Calu3 (cell line): ENCODE data around the gene TEAD1. TPM values are rescaled to one million over a fixed set of nuclear protein-coding genes. Genes with fewer than 3 reads are reported as not detected.

Experiments used
- BruUV-seq: library from RNA; stranded (reverse); fragments of 400-500 nt; replicated peaks from 2 replicates; lab custom pipeline; 2021; lab: Mats Ljungman, UMichigan
- CTCF ChIA-PET: fragments of 300-600 bp; sonication (Branson Sonifier 250); formaldehyde crosslinking; loops from one replicate; lab custom pipeline; 2022; ENCODE audit warnings: antibody characterized with exemption; lab: Charles Lee
- DNase-seq: peaks from one replicate; pipeline ENCODE4 v3.0.0; 2022
- H3K27ac Mint-ChIP-seq: one replicate; pipeline ENCODE4 v1.8.0; 2022; ENCODE audit warnings: mixed read lengths; ENCODE audit not compliant: unreplicated experiment
- H3K27me3 Mint-ChIP-seq: one replicate; pipeline ENCODE4 v1.8.0; 2022; ENCODE audit warnings: mixed read lengths; ENCODE audit not compliant: unreplicated experiment
- H3K36me3 Mint-ChIP-seq: one replicate; pipeline ENCODE4 v1.8.0; 2022; ENCODE audit warnings: mild to moderate bottlenecking, moderate library complexity, mixed read lengths; ENCODE audit not compliant: insufficient read depth, unreplicated experiment
- H3K4me1 Mint-ChIP-seq: one replicate; pipeline ENCODE4 v1.8.0; 2022; ENCODE audit warnings: mild to moderate bottlenecking, low read depth, mixed read lengths; ENCODE audit not compliant: unreplicated experiment
- H3K4me3 Mint-ChIP-seq: one replicate; pipeline ENCODE4 v1.8.0; 2022; ENCODE audit warnings: mild to moderate bottlenecking, low read depth, moderate library complexity, mixed read lengths; ENCODE audit not compliant: unreplicated experiment
- H3K9me3 Mint-ChIP-seq: one replicate; pipeline ENCODE4 v1.8.0; 2022; ENCODE audit warnings: low read depth, mixed read lengths; ENCODE audit not compliant: unreplicated experiment
- intact Hi-C: fragments of 100-400 bp; cut with micrococcal nuclease; formaldehyde crosslinking; loops from one replicate; pipeline ENCODE4 v1.10.0; 2022; ENCODE audit not compliant: unreplicated experiment
- total RNA-seq: library from RNA; stranded (reverse); gene quantifications from 2 replicates; pipeline ENCODE4 v1.2.3, GENCODE V29; 2022
- TF ChIP-seq, protein P1 (sequence below): fragments of 200-600 bp; IDR thresholded peaks from one replicate; pipeline ENCODE4 v1.8.0; 2022; ENCODE audit warnings: antibody characterized with exemption; ENCODE audit not compliant: unreplicated experiment

Gene TEAD1
- total RNA-seq, 1 experiment from 2014 or later, result 104 TPM

DNA sequence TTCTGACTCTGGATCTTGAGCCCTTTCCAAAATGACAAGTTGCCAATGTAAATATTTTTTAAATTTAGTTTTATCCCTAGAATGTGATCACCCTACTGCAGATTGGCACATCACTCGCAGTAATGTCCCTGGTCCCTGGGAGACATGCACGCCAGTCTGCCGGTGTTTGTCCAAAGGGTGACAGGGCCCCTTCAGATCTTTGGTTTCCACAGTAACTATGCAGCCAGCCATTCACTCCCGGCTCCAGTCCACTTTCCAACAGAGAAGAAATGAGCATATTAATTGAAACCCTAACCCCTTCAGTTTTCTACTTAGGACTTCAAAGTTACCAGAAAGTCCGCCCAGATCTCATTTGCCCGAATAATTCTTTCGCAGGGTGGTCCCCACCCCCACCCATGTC lies 309.1 kb downstream of the TEAD1 start:
- CTCF ChIA-PET, result no interaction called here
- Mint-ChIP-seq H3K4me3 (no peak overlapping the region), H3K36me3 (no peaks in the 10 kb centered on the region), H3K27ac (no peak overlapping the region), H3K9me3 (no peaks in the 10 kb centered on the region), H3K4me1 (peaks cover 9% of the 10 kb centered on the region), H3K27me3 (no peaks in the 10 kb centered on the region)
- no TSS peak for BruUV-seq
- DNase-seq, result no peak
- intact Hi-C loops, result no loop called here
- TF ChIP-seq, protein P1, sequence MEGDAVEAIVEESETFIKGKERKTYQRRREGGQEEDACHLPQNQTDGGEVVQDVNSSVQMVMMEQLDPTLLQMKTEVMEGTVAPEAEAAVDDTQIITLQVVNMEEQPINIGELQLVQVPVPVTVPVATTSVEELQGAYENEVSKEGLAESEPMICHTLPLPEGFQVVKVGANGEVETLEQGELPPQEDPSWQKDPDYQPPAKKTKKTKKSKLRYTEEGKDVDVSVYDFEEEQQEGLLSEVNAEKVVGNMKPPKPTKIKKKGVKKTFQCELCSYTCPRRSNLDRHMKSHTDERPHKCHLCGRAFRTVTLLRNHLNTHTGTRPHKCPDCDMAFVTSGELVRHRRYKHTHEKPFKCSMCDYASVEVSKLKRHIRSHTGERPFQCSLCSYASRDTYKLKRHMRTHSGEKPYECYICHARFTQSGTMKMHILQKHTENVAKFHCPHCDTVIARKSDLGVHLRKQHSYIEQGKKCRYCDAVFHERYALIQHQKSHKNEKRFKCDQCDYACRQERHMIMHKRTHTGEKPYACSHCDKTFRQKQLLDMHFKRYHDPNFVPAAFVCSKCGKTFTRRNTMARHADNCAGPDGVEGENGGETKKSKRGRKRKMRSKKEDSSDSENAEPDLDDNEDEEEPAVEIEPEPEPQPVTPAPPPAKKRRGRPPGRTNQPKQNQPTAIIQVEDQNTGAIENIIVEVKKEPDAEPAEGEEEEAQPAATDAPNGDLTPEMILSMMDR, result no peak

DNA sequence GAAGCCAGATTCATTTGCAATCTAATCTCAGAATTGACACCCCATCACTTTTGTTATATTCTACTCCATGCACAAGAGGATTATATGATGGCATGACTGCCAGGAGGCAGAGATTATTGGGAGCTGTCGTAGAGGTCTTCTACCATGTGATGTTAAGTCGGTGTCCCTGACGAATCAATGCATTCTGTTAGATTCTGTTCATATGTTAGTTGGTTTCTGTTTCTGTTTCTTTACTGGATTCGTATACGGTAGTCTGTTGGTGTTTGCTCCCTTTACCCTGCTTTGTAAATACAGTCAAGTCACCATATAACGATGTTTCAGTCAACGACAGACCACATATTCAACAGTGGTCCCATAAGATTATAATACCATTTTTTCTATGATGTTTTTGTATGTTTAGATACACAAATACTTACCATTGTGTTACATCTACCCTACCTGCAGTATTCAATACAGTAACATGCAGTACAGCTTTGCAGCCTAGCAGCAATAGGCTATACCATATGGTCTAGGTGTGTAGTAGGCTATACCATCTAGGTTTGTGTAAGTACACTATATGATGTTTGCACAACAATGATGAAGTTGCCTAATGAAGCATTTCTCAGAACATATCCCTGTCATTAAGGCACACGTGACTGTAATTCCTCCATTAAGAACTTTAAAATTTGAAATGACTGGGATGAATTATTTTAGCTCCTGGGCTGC lies 312.1 kb downstream of the TEAD1 start:
- no TSS peak for BruUV-seq
- Mint-ChIP-seq H3K27me3 (no peaks in the 10 kb centered on the region), H3K27ac (no peak overlapping the region), H3K4me1 (no peaks in the 10 kb centered on the region), H3K4me3 (no peak overlapping the region), H3K9me3 (no peaks in the 10 kb centered on the region), H3K36me3 (no peaks in the 10 kb centered on the region)
- intact Hi-C loops, result no loop called here
- CTCF ChIA-PET, result no interaction called here
- TF ChIP-seq, protein P1, result no peak
- DNase-seq, result no peak

DNA sequence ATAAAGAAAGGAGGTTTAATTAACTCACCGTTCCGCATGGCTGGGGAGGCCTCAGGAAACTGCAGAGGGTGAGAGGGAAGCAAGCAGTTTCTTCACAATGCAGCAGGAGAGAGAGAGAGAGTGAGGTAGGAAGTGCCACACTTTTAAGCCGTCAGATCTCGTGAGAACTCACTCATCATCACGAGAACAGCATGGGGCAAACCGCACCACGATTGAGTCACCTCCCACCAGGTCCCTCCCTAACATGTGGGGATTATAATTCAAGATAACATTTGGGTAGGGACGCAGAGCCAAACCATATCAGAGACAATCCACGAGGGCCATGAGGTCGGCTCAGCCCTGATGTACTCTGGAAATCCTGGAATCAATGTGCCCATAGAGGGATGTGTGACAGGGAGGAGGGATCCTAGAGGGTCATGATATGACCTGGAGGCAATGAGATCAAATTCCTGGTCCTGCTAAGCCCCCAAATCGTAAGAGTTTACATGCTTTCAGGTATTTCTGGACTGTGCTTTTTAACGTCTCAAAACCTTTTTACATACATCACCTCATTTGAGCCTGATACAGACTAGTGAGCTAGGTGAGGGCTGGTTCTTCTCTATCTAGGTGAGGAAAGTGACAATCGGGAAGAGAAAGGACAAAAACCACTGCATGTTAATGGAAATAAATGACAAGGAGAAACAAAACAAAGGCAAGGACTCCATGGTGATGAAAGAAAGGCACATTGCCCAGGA lies 315.4 kb downstream of the TEAD1 start:
- Mint-ChIP-seq H3K27ac (no peak overlapping the region), H3K36me3 (no peaks in the 10 kb centered on the region), H3K27me3 (no peaks in the 10 kb centered on the region), H3K4me3 (no peak overlapping the region), H3K4me1 (peaks cover 16% of the 10 kb centered on the region), H3K9me3 (no peaks in the 10 kb centered on the region)
- DNase-seq, result no peak
- BruUV-seq, result no TSS peak
- CTCF ChIA-PET, result no interaction called here
- TF ChIP-seq, protein P1, result no peak
- intact Hi-C loops, result no loop called here

DNA sequence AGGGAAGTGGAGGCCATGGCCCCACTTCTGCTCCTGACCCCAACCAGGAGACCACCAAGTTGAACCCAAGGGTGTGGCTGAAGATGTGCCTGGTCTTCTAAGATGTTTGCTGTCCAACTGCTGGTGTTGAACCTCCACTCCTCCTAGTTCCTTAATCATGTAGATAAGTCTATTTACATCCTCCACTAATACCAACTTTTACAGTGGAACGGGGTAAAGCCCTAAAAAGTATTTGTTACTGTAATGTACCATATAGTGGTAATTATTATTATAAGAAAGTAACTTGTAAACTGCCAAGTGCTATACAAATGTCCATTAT lies 315.9 kb downstream of the TEAD1 start:
- CTCF ChIA-PET, result no interaction called here

More for the DNA sequence above, 315.9 kb downstream of the TEAD1 start:
- TF ChIP-seq, protein P1, result no peak
- DNase-seq, result no peak
- Mint-ChIP-seq H3K27me3 (no peaks in the 10 kb centered on the region), H3K27ac (no peak overlapping the region), H3K9me3 (no peaks in the 10 kb centered on the region), H3K36me3 (no peaks in the 10 kb centered on the region), H3K4me3 (no peak overlapping the region), H3K4me1 (peaks cover 19% of the 10 kb centered on the region)
- no TSS peak for BruUV-seq
- intact Hi-C loops, result no loop called here
